ENCODE data around the gene CD40LG.

The CD40LG gene

DNA sequence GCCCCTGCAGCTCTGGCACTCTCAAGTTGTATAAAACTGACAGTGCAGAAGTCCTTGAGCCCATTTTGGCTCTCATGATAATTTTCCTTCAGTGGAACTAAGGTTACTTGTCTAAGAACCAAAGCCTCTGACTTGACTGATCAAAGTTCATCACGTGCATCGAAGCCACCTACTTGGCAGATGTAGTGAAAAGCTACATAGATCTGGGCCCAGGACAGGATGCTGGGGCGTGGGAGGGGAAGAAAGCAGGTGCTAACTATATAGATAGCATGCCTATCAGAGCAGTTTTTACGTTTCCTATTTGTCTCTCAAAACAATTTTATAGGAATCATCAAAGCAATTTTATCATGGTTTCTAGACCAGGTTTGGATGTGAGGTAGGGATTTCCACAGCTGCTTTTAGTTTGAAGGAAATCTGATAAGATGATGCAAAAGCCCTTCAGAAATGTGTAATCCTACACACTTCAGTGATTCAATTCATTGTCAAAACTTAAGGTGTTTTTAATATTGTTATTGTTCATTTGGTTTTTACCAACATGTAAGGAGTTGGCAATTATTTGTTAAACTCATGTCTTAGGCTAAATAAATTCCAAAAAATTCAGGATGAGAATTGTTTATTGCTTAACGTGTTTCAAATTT is 1.2 kb upstream of the CD40LG start:
- Histone ChIP-seq H3K4me1 (ENCODE audit: control insufficient read depth in 1 of 2, insufficient read depth in 2 of 2, low read length in 2 of 2) (no peaks in the 10 kb centered on the region), H3K9me3 (ENCODE audit: control insufficient read depth in 1 of 2, low read length in 2 of 2) (no peaks in the 10 kb centered on the region), H3K27ac (ENCODE audit: low read depth, low read length) (no peak overlapping the region), H3K36me3 (ENCODE audit: control insufficient read depth in 1 of 2, insufficient read depth in 2 of 2, low read length in 2 of 2) (no peaks in the 10 kb centered on the region), H3K4me3 (ENCODE audit: low read depth in 1 of 2, low read length in 2 of 2) (no peak overlapping the region), H3K9ac (ENCODE audit: low read depth in 1 of 2, low read length in 2 of 2) (no peak overlapping the region), H3K27me3 (ENCODE audit: control insufficient read depth in 1 of 2, insufficient read depth in 2 of 2, low read length in 2 of 2) (no peaks in the 10 kb centered on the region)

DNA sequence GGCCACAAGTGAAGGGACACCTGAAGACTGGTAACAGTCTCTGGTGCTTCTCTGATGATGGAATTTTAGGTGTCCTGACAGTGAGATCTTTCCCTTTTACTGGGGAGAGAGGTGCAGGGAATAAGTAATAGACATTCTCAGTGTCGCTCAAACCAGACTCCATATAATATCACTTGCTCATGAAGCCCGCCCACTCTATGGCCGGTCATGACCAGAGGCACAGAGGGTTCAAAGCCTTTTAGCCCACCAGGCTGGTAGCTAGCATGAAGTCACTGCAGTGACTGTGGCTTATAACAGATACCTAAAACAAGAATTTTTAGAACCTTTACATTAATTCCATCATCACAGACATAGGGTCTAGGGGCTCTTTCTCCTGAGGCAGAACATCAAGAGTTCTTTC is 2.9 kb downstream of the CD40LG start:
- Histone ChIP-seq H3K27ac (ENCODE audit: low read depth, low read length) (no peak overlapping the region), H3K4me1 (ENCODE audit: control insufficient read depth in 1 of 2, insufficient read depth in 2 of 2, low read length in 2 of 2) (no peaks in the 10 kb centered on the region), H3K36me3 (ENCODE audit: control insufficient read depth in 1 of 2, insufficient read depth in 2 of 2, low read length in 2 of 2) (no peaks in the 10 kb centered on the region), H3K4me3 (ENCODE audit: low read depth in 1 of 2, low read length in 2 of 2) (no peak overlapping the region), H3K9me3 (ENCODE audit: control insufficient read depth in 1 of 2, low read length in 2 of 2) (no peaks in the 10 kb centered on the region), H3K9ac (ENCODE audit: low read depth in 1 of 2, low read length in 2 of 2) (no peak overlapping the region), H3K27me3 (ENCODE audit: control insufficient read depth in 1 of 2, insufficient read depth in 2 of 2, low read length in 2 of 2) (no peaks in the 10 kb centered on the region)

DNA sequence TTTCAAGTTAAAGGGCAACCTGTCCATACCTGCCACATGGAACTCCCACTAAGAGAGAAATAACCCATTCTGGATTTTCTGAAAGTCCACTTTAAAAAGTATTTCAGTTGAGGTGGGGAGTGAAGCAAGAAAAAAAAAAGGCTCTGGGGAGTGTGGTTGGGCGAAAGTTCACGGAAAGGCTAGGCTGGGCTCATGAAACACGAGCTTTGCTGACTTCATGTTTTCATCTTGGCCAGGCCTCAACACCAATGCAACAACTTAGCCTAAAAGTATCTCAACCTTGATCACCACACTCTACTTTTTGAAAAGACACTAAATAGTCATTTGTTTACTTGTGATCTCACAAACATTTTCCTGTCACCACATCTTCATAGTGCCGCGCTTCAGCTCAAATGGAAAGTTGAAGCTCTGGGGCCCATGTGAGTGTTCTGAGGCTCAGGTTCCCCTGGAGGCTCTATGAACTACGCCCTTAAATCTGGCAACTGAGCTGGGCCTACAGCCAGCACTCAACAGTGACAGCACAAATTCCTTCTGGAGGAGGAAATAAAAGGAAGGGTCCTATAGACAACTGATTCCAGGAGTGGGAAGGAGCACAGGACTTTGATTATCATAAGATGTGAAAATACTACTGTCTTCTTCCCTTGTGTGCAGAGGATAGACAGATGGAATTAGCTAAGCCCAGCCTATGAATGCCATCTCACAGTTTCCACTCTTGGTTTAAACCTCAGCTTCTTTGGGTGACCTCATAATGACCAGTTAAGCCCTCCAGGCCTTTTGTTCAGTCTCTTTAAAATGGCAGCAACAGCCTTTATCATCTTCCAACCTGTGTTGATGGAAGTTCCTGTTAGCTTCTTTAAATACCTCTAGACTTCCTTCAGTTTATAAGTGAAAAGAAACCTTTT is 5.1 kb downstream of the CD40LG start:
- no peaks in the 10 kb centered on the region for H3K36me3 ChIP-seq (ENCODE audit: control insufficient read depth in 1 of 2, insufficient read depth in 2 of 2, low read length in 2 of 2)
- H3K27ac ChIP-seq (ENCODE audit: low read depth, low read length), result no peak overlapping the region
- no peaks in the 10 kb centered on the region for H3K27me3 ChIP-seq (ENCODE audit: control insufficient read depth in 1 of 2, insufficient read depth in 2 of 2, low read length in 2 of 2)
- H3K4me1 ChIP-seq (ENCODE audit: control insufficient read depth in 1 of 2, insufficient read depth in 2 of 2, low read length in 2 of 2), result no peaks in the 10 kb centered on the region
- no peaks in the 10 kb centered on the region for H3K9me3 ChIP-seq (ENCODE audit: control insufficient read depth in 1 of 2, low read length in 2 of 2)
- no peak overlapping the region for H3K9ac ChIP-seq (ENCODE audit: low read depth in 1 of 2, low read length in 2 of 2)
- H3K4me3 ChIP-seq (ENCODE audit: low read depth in 1 of 2, low read length in 2 of 2), result no peak overlapping the region

DNA sequence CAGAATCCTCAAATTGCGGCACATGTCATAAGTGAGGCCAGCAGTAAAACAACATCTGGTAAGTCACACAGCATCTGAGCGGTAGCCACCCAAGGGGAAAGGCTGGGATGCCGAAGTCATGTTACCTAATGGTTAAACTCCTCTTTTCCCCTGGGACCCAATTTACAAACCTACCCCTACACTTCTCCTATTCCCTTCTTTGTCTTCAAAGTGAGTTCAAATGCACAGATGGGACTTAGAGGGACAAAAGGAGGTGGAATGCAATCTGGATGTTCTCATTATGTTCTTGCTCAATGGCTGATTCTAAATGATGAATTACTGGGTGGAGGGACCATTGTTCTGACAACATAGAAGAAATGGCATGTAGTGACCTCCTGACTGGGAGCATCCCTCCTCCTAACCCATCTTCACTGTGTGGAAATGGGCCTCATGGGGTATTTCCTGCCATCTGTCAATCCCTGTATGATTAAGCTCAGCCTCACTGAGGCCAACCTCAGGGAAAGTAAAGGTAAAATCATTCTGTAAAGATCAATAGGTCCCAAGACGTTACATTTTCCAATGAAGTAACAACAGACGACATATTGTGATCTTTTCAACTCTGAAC is 8.5 kb downstream of the CD40LG start:
- Histone ChIP-seq H3K27me3 (ENCODE audit: control insufficient read depth in 1 of 2, insufficient read depth in 2 of 2, low read length in 2 of 2) (no peaks in the 10 kb centered on the region), H3K27ac (ENCODE audit: low read depth, low read length) (no peak overlapping the region)

DNA sequence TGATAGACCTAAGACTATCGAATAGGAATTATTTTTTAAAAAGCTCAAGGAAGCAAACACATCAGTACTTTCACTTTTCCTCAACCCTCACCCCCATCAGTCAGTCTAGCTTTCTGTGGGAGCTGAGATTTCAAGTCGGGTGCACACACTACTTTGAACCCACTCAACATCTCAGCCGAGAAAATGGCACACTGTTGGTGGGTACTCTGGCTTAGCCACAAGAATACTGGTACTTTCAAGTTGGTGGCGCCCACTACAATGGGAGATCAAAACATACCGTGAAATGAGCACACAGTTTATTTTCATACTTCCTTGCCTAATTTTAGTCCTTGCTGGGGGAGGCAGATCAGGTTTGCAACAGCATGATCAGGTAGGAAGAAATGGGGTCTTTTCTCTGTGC is 10.2 kb downstream of the CD40LG start:
- no peaks in the 10 kb centered on the region for H3K36me3 ChIP-seq (ENCODE audit: control insufficient read depth in 1 of 2, insufficient read depth in 2 of 2, low read length in 2 of 2)
- H3K4me3 ChIP-seq (ENCODE audit: low read depth in 1 of 2, low read length in 2 of 2), result no peak overlapping the region
- H3K9me3 ChIP-seq (ENCODE audit: control insufficient read depth in 1 of 2, low read length in 2 of 2), result no peaks in the 10 kb centered on the region
- no peaks in the 10 kb centered on the region for H3K4me1 ChIP-seq (ENCODE audit: control insufficient read depth in 1 of 2, insufficient read depth in 2 of 2, low read length in 2 of 2)
- no peak overlapping the region for H3K9ac ChIP-seq (ENCODE audit: low read depth in 1 of 2, low read length in 2 of 2)
- H3K27me3 ChIP-seq (ENCODE audit: control insufficient read depth in 1 of 2, insufficient read depth in 2 of 2, low read length in 2 of 2), result no peaks in the 10 kb centered on the region
- no peak overlapping the region for H3K27ac ChIP-seq (ENCODE audit: low read depth, low read length)

More for the DNA sequence above, 8.5 kb downstream of the CD40LG start:
- Histone ChIP-seq H3K4me3 (ENCODE audit: low read depth in 1 of 2, low read length in 2 of 2) (no peak overlapping the region), H3K4me1 (ENCODE audit: control insufficient read depth in 1 of 2, insufficient read depth in 2 of 2, low read length in 2 of 2) (no peaks in the 10 kb centered on the region), H3K9ac (ENCODE audit: low read depth in 1 of 2, low read length in 2 of 2) (no peak overlapping the region), H3K36me3 (ENCODE audit: control insufficient read depth in 1 of 2, insufficient read depth in 2 of 2, low read length in 2 of 2) (no peaks in the 10 kb centered on the region), H3K9me3 (ENCODE audit: control insufficient read depth in 1 of 2, low read length in 2 of 2) (no peaks in the 10 kb centered on the region)

DNA sequence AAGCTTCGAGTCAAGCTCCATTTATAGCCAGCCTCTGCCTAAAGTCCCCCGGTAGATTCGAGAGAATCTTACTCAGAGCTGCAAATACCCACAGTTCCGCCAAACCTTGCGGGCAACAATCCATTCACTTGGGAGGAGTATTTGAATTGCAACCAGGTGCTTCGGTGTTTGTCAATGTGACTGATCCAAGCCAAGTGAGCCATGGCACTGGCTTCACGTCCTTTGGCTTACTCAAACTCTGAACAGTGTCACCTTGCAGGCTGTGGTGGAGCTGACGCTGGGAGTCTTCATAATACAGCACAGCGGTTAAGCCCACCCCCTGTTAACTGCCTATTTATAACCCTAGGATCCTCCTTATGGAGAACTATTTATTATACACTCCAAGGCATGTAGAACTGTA is 11.2 kb downstream of the CD40LG start:
- H3K9me3 ChIP-seq (ENCODE audit: control insufficient read depth in 1 of 2, low read length in 2 of 2), result no peaks in the 10 kb centered on the region
- H3K4me3 ChIP-seq (ENCODE audit: low read depth in 1 of 2, low read length in 2 of 2), result no peak overlapping the region
- no peak overlapping the region for H3K27ac ChIP-seq (ENCODE audit: low read depth, low read length)
- H3K9ac ChIP-seq (ENCODE audit: low read depth in 1 of 2, low read length in 2 of 2), result no peak overlapping the region
- no peaks in the 10 kb centered on the region for H3K36me3 ChIP-seq (ENCODE audit: control insufficient read depth in 1 of 2, insufficient read depth in 2 of 2, low read length in 2 of 2)
- H3K27me3 ChIP-seq (ENCODE audit: control insufficient read depth in 1 of 2, insufficient read depth in 2 of 2, low read length in 2 of 2), result no peaks in the 10 kb centered on the region
- H3K4me1 ChIP-seq (ENCODE audit: control insufficient read depth in 1 of 2, insufficient read depth in 2 of 2, low read length in 2 of 2), result no peaks in the 10 kb centered on the region

DNA sequence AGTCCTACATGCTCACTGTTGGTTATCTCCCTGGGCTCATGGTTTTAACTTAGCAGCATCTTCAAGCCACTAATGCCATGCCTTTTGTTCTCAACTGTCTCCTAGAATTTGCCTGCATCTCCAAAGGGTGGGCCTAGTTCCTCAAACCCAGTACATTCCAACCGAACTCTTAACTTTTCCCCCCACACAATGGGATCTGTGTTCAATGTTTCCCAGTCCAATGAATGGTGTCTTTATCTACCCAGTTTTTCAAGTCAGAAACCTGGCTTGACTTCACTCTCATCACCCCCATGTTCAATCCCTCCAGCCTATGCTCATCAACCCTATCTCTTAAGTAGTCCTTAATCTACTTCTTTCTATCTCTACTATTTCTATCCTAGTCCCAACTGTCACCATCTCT is 12.9 kb downstream of the CD40LG start:
- Histone ChIP-seq H3K27me3 (ENCODE audit: control insufficient read depth in 1 of 2, insufficient read depth in 2 of 2, low read length in 2 of 2) (no peaks in the 10 kb centered on the region), H3K9me3 (ENCODE audit: control insufficient read depth in 1 of 2, low read length in 2 of 2) (no peaks in the 10 kb centered on the region), H3K9ac (ENCODE audit: low read depth in 1 of 2, low read length in 2 of 2) (no peak overlapping the region), H3K36me3 (ENCODE audit: control insufficient read depth in 1 of 2, insufficient read depth in 2 of 2, low read length in 2 of 2) (no peaks in the 10 kb centered on the region), H3K4me3 (ENCODE audit: low read depth in 1 of 2, low read length in 2 of 2) (no peak overlapping the region), H3K4me1 (ENCODE audit: control insufficient read depth in 1 of 2, insufficient read depth in 2 of 2, low read length in 2 of 2) (no peaks in the 10 kb centered on the region), H3K27ac (ENCODE audit: low read depth, low read length) (no peak overlapping the region)

DNA sequence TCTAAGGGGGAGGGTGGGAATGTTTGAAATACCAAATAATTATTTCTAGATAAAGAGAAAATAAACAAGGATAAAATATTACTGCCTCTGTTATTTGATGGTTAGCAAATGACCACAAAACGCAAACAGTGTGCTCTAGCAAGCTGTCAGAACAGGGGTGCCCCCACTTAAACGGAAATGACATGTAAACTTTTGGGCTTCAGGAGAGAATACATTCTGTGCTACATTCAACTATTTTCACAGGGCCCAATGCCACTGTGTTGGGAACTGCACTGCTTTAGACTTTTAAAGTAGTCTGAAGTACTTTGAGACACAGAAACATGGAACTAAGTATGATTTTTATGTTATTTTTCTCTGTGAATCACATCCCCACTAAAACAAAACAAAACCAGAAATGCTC is 14.1 kb downstream of the CD40LG start:
- H3K27ac ChIP-seq (ENCODE audit: low read depth, low read length), result no peak overlapping the region

DNA sequence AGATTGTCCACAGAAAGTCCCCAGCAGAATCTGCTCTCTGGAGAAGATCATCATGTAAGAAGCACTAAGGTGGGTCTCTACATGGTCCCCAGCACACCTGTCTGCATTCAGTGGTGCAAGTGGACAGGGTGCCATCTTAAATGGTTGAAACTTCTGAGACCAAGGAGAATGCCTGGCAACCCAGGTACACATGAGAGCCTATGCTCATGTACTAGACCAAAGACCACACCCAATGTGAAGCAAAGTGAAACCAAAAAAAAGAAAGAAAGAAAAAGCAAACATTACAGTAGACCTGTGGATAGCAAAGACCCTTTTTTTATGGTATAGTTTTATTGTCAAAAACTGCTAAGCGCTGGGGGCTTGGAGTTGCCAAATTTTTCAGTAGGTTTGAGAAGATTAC is 15.0 kb downstream of the CD40LG start:
- Histone ChIP-seq H3K27ac (ENCODE audit: low read depth, low read length) (no peak overlapping the region), H3K4me3 (ENCODE audit: low read depth in 1 of 2, low read length in 2 of 2) (no peak overlapping the region), H3K36me3 (ENCODE audit: control insufficient read depth in 1 of 2, insufficient read depth in 2 of 2, low read length in 2 of 2) (no peaks in the 10 kb centered on the region), H3K9me3 (ENCODE audit: control insufficient read depth in 1 of 2, low read length in 2 of 2) (no peaks in the 10 kb centered on the region), H3K4me1 (ENCODE audit: control insufficient read depth in 1 of 2, insufficient read depth in 2 of 2, low read length in 2 of 2) (no peaks in the 10 kb centered on the region), H3K27me3 (ENCODE audit: control insufficient read depth in 1 of 2, insufficient read depth in 2 of 2, low read length in 2 of 2) (no peaks in the 10 kb centered on the region), H3K9ac (ENCODE audit: low read depth in 1 of 2, low read length in 2 of 2) (no peak overlapping the region)

More for the DNA sequence above, 14.1 kb downstream of the CD40LG start:
- H3K9ac ChIP-seq (ENCODE audit: low read depth in 1 of 2, low read length in 2 of 2), result no peak overlapping the region
- no peaks in the 10 kb centered on the region for H3K36me3 ChIP-seq (ENCODE audit: control insufficient read depth in 1 of 2, insufficient read depth in 2 of 2, low read length in 2 of 2)
- no peaks in the 10 kb centered on the region for H3K4me1 ChIP-seq (ENCODE audit: control insufficient read depth in 1 of 2, insufficient read depth in 2 of 2, low read length in 2 of 2)
- no peaks in the 10 kb centered on the region for H3K27me3 ChIP-seq (ENCODE audit: control insufficient read depth in 1 of 2, insufficient read depth in 2 of 2, low read length in 2 of 2)
- H3K4me3 ChIP-seq (ENCODE audit: low read depth in 1 of 2, low read length in 2 of 2), result no peak overlapping the region
- H3K9me3 ChIP-seq (ENCODE audit: control insufficient read depth in 1 of 2, low read length in 2 of 2), result no peaks in the 10 kb centered on the region

DNA sequence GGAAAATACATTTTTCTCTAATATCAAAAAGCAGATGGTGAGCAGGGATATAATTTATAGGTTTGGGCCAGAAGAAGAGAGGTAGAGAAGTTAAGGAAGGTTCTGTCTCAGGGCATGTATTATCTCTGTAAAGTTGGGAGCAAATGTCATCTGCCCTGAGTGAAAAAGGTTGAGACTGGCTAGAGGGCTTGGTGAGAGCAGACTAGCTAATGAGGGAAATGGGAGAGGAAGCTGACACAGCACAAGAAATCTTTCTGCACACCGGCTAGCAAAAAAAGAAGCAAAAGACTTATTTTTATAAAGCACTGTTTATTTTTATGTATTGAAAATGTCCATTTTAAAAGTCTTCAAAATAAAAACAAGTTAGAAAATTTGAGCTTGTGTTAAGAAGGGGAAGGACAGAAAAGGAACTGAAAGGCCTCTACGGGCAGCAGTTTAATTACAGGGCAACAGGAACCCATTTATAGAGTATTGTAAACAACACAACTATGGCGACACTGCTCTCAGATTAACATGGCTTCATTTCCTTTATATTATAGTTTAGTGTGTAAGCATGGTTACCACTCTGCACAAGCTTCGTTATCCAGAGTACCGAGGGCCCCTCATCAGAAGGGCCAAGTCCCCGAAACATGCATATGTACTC is 17.4 kb downstream of the CD40LG start:
- Histone ChIP-seq H3K36me3 (ENCODE audit: control insufficient read depth in 1 of 2, insufficient read depth in 2 of 2, low read length in 2 of 2) (no peaks in the 10 kb centered on the region), H3K27me3 (ENCODE audit: control insufficient read depth in 1 of 2, insufficient read depth in 2 of 2, low read length in 2 of 2) (no peaks in the 10 kb centered on the region), H3K9me3 (ENCODE audit: control insufficient read depth in 1 of 2, low read length in 2 of 2) (no peaks in the 10 kb centered on the region), H3K9ac (ENCODE audit: low read depth in 1 of 2, low read length in 2 of 2) (no peak overlapping the region), H3K4me3 (ENCODE audit: low read depth in 1 of 2, low read length in 2 of 2) (no peak overlapping the region), H3K4me1 (ENCODE audit: control insufficient read depth in 1 of 2, insufficient read depth in 2 of 2, low read length in 2 of 2) (no peaks in the 10 kb centered on the region), H3K27ac (ENCODE audit: low read depth, low read length) (no peak overlapping the region)
